Measurements from ENCODE around the gene ZNF425.

DNA sequence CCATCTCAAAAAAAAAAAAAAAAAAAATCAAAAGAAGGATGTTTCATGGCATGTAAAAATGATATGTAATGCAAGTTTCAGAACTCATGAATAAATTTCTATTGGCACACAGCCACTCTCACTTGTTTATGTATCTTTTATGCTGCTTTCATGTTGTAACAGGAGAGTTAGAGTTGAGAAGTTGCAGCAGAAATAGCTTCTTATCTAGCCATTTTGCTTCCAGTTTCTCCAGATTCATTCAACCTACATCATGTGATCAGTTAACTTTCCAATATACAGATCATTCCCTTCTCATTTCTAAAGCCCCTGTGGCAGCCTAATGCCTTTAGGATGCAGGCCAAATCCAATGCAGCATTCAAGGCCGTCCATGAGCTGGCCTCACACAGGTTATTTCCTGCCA lies 66.0 kb downstream of the ZNF425 start:
- TF ChIP-seq CTCF (IDR thresholded peaks at IDR 0.05) (no peak), POLR2AphosphoS5 (IDR thresholded peaks at IDR 0.05; ENCODE audit: low read depth, low read length) (no peak), SIN3A (IDR thresholded peaks at IDR 0.05; ENCODE audit: borderline replicate concordance, insufficient read depth, low read depth, low read length) (no peak), TCF7L2 (IDR thresholded peaks at IDR 0.05; ENCODE audit: low read depth, low read length) (no peak)
- TF ChIP-seq, protein P1, sequence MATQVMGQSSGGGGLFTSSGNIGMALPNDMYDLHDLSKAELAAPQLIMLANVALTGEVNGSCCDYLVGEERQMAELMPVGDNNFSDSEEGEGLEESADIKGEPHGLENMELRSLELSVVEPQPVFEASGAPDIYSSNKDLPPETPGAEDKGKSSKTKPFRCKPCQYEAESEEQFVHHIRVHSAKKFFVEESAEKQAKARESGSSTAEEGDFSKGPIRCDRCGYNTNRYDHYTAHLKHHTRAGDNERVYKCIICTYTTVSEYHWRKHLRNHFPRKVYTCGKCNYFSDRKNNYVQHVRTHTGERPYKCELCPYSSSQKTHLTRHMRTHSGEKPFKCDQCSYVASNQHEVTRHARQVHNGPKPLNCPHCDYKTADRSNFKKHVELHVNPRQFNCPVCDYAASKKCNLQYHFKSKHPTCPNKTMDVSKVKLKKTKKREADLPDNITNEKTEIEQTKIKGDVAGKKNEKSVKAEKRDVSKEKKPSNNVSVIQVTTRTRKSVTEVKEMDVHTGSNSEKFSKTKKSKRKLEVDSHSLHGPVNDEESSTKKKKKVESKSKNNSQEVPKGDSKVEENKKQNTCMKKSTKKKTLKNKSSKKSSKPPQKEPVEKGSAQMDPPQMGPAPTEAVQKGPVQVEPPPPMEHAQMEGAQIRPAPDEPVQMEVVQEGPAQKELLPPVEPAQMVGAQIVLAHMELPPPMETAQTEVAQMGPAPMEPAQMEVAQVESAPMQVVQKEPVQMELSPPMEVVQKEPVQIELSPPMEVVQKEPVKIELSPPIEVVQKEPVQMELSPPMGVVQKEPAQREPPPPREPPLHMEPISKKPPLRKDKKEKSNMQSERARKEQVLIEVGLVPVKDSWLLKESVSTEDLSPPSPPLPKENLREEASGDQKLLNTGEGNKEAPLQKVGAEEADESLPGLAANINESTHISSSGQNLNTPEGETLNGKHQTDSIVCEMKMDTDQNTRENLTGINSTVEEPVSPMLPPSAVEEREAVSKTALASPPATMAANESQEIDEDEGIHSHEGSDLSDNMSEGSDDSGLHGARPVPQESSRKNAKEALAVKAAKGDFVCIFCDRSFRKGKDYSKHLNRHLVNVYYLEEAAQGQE (IDR thresholded peaks at IDR 0.05; ENCODE audit: insufficient read depth in 1 of 2, low read depth in 2 of 2, low read length in 1 of 2), result no peak

All from Panc1 (cell line).